NK-92 (cell line): ENCODE measurements around the gene PDZD2.
"Not testable (repeated sequence)": the region's sequence is repeated elsewhere in the genome, so short reads cannot be mapped to it uniquely, and the experiment has no call there.

Experiments used
- DNase-seq: peaks from one replicate; lab custom pipeline; 2025; ENCODE audit not compliant: unreplicated experiment; lab: John Stamatoyannopoulos, UW

PDZD2 gene

DNA sequence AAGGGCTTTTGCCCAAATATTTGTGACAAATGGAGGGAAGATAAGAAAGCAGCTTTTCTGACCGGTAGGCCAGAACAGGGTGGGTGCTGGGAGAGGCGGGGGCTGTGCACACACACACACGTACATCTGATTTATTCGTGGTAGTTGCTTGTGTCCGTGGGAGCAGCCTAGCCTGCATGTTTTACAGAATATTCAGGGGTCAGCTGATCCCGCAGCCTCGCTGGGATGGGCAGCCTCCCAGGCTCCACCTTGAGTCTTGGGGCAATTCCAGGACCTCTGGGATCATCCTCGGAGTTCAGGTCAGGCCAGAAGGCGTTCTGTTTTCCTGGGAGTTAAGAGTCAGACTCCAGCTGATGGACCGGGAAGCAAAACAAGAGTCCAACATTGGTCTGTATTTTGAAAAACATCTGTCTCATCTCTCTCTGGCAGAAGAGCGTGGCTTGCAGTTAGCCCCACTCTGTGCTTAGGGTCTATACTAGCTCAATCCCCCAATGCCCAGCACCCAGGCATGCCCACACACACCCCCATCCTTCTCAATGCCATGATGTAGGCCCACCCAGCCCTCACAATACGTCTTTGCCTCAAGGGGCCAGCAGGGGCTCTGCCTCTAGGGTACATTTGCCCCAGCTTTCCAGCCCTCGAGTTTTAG lies 324.6 kb downstream of the PDZD2 start:
- no peak for DNase-seq

DNA sequence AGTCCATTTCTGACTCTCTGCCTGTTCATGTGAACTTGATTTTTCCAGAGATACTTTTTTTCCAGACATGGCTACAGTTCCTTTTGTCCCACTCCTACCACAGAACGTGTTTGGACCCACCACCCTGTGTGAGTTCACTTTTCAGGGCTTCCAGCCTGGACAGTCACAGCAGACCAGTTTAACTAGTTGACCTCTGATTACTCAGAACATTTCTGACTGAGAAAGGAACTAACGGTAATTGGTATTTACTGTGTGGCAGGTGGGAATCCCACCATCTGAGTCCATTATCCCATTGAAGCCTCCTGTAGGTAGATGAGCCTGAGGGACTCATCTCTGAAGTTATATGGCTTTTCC lies 325.1 kb downstream of the PDZD2 start:
- DNase-seq: no peak

DNA sequence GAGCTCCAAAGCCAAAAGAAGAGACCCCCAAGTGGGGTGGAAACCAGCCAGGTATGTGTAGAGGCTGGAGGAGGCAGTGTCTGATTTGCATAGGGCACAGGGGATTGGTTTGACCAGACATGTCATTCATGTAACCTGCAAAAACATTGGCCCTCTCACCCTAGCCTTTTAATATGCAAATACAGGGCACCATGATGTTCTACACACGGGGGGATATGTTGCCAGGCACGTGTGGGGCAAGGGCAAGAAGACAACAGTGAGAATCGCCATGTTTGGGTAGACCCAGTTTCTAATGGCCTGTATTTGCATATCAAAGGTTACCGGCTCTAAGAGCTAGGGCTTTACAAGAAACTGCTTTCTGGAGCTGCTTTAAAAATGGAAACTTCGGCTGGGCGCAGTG lies 326.3 kb downstream of the PDZD2 start:
- DNase-seq: no peak

DNA sequence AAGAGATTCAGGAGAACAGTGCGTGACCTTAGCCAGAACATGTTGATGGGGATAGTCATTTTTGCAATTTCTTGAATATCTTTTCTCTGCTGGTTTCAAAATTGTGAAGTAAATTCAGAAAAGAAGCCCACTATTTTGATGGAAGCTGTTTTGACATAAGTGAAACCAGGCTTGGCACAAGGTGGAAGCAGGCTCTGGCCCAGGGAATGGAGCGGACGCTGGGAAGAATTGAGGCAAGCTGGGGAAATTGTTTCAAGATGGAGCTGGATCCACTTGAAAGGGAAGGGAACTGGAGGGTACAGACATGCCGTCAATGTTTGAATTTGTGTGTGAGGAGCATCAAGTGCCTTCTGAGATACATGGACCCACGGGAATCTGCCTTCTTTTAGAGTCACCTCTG lies 328.0 kb downstream of the PDZD2 start:
- no peak for DNase-seq

DNA sequence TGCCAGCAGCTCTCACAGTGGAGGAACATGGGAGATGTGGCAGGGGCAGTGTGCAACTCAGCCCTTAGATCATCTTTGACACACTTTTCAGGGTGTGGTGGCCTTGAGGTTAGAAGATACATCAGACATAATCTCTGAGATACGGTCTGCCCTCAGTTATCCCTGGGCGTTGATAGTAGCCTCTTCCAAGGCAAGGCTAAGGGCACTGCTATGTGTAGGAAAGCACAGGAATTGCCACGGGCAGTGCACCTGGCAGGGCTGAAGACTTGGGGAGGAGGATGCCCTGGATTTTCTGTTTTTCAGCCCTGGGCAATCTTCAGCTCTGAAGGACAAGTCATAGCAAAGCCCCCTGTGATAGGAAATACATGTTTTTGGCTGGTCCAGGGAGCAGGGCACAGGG lies 328.5 kb downstream of the PDZD2 start:
- no peak for DNase-seq

DNA sequence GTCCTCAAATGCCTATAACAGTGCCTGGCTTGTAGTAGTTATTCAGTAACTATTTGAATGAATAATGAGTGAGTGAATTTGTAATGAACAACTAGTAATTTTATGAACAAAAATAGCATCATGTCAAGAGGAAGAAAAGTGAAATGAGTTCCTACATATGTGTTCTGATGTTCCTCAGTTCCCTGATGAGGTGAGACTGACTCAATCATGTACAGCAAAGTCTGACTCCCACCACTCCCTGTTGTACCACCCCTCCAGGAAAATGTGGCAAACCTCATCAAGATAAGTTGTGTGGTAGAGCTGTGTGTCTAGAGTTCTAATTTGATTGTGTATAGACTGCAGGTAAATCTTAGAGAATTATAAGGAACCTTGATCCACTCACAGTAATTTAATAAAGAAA lies 333.6 kb downstream of the PDZD2 start:
- no peak for DNase-seq

DNA sequence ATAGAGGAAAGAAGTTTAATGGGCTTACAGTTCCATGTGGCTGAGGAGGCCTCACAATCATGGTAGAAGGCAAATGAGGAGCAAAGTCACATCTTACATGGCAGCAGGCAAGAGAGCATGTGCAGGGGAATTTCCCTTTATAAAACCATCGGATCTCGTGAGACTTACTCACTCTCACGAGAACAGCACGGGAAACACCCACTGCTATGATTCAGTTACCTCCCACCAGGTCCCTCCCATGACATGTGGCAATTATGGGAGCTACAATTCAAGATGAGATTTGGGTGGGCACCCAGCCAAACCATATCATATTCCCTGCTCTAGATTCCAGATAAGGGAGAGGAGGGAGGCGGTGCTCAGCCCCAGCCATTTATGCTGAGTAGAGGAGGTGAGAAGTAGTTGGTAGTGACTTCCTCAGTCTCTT lies 336.3 kb downstream of the PDZD2 start:
- not testable (repeated sequence) for DNase-seq

DNA sequence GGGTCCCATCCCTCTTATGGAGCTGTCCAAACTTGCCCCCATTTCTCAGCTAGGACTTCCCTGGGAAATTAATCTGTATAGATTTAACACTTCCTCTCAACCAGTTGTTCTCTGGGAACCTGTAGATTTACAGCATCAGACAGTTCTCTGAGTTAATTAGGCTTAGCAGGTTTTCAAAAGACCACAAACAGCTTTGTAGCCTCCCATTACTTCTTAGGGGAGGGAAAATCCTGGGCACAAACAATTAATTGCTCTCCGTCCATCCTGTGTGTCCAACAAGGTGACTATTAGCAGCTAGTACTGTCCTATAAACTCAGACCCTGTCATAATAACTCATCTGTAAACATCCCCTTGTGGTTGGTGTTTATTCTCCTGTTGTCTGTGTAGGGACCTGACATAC lies 337.2 kb downstream of the PDZD2 start:
- DNase-seq: no peak

DNA sequence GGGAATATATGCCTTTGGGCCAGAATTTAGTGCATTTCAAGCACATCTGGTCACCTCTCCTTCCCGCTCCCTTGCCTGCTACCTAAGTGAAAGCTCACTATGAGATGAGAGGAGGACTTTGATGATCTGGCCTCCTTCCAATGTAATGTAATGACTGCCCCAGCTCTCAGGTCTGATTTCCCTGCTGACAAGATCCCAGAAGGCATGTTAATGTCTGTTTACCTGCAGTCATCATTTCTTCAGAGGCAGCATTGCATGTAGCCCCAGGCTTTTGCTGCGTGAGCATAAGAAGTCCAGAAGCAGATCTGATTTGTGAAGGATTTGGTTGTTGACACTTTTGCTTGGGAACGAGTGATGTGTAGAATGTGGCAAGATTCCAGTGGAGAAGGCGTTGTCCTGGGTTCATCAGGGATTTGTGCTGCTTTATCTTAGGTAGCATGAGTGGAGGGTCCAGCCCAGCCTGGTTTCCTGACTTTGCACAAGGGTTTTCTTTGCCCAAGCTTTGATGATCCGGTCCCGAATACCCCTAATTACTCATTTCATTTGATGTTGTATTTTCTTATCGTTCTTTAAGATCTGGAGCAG lies 342.5 kb downstream of the PDZD2 start:
- DNase-seq: no peak

DNA sequence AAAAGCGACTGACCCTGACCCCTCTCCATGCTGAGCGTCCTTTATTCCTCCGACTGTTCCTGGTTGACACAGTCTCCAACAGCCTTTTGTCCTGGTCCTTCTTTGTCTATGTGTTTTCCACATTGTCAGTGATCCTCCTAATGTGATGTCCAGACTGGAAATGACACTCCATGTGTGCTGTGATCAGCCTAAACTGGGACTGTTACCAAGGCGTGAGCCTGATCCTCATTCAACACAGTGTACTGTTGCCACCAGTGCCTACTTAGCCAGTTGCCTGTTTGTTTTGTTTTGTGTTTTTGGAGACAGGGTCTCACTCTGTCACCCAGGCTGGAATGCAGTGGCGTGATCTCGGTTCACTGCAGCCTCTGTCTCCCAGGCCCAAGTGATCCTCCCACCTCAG lies 343.1 kb downstream of the PDZD2 start:
- no peak for DNase-seq

DNA sequence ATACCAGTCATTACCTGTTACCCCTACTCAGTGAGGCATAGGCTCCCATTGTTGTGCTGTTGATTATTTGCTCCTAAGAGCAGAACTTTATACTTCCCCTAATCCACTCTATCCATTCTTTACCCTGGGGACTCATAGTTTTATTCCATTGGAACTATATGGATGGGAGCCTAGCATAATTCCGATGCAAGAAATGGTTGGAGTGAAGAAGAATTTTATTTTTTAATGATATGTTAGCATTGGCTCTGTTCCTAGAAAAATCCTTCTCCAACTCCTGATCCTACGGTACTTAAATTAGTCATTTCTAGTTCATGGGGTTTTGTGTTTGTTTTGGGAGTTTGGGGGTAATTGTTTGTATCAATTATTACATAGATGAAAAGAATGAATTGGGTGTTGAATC lies 343.7 kb downstream of the PDZD2 start:
- no peak for DNase-seq

DNA sequence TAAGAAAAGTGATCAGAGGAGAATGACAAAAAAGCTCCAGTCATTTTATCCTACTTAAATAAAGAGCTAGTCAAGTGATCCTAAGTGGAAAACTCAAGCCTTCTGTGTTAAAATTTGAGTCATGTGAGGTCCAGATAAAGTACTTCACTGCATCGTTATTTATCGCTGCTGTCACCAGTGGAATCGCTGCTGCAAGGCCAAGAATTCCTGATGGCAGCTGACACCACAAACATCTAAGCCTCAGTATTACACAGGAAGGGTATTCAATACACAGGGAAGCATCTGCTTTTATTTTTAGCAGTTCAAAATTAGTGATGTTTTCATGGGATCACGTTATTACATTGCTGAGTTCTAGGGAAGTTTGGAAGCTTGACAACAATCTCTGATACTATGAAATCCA lies 344.9 kb downstream of the PDZD2 start:
- DNase-seq: no peak

DNA sequence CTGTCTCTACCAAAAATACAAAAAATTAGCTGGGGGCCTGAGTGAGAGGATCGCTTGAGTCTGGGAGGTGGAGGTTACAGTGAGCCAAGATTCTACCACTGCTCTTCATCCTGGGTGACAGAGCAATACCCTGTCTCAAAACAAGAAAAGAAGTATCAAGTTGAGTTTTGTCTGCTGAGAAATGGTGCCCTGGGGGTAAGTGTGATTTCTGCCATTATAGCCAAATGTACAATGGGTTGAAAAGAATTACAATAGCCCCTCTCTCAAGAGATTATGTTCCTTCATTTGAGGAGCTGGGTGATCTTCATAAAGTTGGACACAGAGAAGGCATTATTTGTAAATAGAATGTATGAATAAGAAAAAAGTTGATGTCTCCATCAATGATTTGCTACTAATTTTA lies 345.8 kb downstream of the PDZD2 start:
- DNase-seq: no peak

DNA sequence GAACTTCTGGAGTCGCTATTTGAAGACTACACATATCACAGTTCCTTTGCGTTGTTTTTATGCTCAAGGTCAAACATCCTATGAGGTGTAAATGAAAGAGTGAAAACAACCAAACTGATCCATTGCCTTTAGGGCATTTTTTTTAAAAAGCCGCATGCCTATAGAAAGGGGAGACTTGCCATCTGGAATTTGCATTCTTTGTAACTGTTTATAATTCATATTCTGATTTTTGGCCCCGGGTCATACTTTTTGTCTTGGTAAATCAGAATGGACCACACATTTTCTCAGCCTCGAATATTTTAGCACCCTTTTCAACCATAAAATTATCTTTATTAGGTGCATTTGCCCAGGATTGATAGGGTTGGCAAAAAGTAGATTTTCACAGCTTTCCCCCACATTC lies 347.2 kb downstream of the PDZD2 start:
- no peak for DNase-seq

DNA sequence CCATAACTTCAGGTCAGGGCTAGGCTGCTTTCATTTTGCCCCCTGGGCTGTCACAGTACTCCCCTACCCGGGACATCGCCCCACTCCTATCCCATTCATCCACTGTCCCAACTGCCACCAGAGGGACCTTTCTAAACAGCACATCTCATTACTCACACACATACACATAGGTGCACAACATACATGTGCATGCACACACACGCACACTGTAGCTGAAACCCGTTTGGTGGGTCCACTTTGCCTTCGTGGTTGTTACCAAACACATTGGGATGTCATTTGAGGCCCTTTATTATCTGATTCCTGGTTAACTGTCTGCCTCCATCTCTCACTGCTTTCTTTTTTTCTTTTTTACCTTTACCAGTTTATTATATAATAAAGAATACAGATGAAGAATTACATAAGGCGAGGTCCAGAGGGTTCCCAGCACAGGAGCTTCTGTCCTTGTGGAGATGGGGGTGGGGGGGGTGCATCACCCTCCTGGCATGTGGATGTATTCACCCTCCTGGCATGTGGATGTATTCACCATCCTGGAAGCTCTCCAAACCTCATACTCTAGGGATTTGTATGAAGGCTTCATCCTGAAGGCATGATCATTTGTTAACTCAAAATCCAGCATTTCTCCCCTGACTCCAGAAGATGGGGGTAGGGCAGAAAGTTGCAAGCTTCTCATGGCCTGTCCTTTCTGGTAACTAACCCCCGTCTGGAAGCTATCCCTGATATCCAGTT lies 349.2 kb downstream of the PDZD2 start:
- DNase-seq: no peak

DNA sequence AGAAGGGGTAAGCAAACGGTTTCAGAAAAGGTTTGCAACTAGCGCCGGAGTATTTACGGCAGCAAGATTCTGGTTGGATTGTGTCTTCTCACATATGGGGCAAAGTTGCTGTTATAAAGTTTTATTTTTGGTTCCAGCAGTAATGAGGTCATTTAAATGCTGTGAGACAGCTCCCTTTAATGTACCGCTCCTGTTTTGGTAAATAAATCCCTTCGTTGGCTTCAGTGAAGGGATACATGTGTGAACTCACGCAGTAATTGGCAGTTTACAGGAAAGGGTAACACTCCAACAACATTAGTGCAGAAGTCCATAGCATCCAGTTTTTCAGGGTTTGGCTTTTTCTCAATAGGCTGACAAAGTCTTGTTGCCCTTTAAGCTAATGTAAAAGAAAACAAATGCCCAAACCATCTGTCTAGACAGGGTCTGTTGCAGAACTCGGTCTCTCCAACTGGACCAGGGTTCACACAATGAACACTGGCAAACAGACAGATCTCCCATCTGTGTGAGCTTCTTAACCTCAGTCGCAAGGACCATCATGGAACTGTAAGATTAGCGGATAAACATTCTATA lies 351.2 kb downstream of the PDZD2 start:
- DNase-seq: no peak

DNA sequence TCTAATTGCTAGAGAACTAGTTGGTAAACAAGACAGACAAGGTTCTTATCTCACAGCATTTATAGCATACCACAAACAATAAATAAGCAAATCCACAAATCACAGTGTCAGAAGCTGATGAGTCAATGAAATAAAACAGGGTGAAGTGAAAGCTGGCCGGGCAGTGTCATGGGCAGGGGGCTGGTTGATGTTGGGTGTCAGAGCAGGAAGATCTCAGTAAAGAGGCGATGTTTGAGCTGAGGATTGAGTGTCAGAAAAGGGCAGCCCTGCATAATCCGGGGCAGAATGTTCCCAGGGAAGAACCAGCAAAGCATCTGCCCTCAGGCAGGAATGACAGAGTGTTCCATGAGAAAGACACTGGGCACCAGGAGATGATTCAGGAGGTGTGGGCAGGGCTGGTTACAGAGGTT lies 351.8 kb downstream of the PDZD2 start:
- DNase-seq: no peak

DNA sequence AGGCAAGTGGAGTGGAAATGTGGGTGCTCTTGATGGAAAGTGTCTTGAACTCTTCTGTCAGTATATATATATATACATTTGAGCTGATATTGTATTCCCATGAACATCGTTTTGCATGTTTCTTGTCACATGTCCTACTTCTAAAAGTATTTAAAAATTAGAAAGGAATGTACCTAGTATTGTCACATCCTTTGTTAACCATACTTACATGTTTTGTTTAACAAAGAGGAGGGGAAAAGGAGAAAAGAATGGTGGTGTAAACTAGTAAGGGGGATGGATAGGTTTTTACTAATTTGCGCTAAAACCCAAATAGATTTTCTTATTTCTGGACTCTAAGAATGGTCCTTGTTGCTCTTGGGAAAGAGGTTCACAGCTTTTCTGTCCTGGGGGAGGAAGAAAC lies 353.4 kb downstream of the PDZD2 start:
- no peak for DNase-seq

DNA sequence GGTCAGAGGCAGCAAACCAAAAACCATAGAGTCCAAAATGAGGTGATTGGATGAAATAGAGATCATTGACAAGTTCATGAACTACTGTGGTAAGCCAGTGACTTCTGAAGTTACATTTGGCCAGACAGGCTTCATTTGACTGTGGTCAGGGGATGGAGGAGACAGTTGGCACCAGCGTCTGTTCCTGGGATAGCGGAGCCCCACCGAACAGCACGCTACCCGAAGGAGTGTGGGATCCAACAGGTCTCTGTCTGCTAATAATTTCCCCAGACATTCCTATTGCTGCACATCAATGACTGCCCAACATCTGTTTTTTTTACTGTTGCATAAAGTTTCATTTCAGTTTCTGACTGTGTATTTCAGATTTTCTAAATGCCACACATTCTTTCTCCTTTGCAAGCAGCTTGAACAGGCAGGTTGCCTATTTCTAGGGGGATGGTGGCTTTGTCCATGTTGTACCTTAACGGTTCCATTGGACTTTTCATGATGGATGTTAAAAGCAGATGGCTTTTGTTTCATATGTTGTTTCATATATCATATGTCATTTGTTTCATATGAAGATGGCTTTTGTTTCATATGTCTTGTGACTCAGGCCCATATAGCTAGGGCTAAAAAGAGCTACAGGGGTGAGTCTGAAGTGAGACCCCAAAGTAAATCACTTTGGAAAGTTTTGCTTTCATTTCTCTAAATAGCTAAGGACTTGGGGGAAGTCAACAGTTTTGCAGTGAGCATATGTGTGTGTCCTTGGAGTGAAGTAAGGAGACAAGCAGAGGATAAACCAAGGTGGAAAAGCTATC lies 354.4 kb downstream of the PDZD2 start:
- DNase-seq: no peak

DNA sequence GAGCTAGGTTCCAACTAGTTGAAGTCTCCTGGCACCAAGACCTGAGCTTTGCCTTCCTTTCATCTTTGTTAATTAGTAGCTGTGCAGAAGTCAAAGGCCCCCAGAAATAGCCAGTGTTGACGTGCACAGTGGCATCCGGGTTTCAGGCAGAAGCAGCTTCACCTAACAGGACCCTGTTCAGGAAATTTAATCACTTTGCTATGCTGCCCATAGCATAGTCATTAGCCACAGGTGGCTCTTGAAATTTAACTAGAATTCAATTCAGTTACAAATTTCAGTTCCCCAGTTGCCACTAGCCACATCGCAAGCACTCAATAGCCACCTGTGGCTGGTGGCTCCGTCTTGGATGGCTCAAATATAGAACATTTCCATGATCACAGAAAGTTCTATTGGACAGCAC lies 356.1 kb downstream of the PDZD2 start:
- DNase-seq: no peak

DNA sequence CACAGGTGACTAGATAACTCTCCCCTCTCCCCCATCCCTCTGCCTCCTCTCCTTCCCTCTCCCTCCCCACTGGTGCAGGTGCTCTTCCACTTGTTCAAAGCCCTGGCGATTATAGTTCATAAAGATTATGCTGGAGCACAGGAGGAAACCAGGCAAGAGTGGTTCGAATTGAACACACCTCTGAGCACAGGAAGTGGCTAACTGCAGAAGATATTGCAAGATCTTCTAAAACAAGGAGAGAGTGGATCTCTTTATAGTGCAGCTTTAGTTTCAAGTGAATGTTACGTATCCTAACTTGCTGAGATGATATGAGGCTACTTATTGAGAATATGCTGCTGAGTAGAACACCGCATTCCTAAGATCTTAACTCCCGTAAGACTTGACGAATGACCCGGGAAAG lies 356.8 kb downstream of the PDZD2 start:
- DNase-seq: no peak

DNA sequence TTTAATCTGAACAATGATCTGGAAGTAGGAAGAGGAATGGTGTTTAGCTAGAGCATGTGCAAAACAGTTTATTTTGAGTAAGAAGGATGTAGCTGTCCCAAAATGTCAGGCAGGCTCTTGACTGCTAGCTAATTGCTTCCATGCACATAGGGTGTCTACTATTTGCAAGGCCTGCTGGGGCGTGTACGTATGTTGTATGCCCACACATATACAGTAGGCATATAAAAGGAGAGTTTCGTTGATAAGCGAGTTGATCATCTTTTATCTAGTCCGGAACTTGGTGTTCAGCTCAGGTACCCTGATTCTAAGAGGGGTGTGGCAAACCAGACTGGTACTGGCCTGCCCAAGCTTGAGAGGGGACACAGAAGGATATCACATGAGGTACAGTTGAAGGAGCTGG lies 358.0 kb downstream of the PDZD2 start:
- DNase-seq: no peak
